ENCODE data around the gene IVL.

- no peak for TF ChIP-seq CTCF (IDR thresholded peaks at IDR 0.05 in 4 of 5, conservative IDR thresholded peaks at IDR 0.05 in 1 of 5)
- TF ChIP-seq POLR2A (IDR thresholded peaks at IDR 0.05), result no peak
Measured at GRCh38 chr1:152899883-152900282, 8.5 kb upstream of the IVL start.

All from gastrocnemius medialis (tissue), 4 donors.